Stimulated activated CD8-positive, alpha-beta memory T cell treated with anti-CD3 and anti-CD28 coated beads, Interleukin-15, amount 100 ng/mL, for 24 hours (primary cell): Measurements from ENCODE around the gene ATG5.

Experiments
- DNase-seq: peaks from one replicate; pipeline ENCODE4 v3.0.0-alpha.2; 2020; ENCODE audit warnings: low read depth

Gene ATG5

GRCh38 chr6:106180208-106180607 is 145.4 kb downstream of the ATG5 start:
- DNase-seq, result no peak

DNA sequence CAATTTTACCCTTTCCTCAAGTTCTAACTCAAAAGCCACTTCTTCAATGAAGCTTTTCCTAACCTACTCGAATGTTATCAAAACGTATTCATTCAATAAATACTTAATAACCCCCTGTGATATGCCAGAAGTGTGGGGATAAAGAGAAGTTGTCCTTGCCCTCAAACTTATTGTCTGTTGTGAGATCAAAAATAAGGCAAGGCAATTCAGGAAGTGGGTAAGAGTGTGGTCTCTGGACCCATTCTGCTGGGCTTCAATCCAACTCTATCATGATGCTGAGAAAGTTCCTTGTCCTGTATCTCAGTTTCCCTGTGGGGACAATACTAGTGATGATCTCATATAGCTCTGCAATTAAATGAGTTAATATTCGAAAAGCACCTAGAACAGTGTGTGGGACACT is 146.7 kb downstream of the ATG5 start:
- no peak for DNase-seq

DNA sequence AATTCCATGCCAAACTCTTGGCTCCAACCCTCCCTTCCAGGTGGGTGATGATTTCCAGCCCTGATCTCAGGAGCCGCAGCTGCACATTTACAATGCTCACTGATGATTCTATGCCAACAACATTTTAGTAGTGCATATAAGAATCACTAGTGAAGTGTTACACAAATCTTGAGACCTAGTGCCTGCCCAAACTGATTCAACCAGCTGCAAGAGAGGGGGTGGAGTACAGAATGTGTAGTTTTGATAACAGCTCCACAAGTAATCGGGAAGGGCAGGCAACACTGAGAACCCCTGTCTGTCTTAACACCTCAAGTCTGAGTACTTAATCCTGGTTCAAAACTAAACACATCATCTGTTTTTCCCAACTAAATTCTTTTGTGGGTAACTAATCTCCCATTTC is 147.8 kb downstream of the ATG5 start:
- no peak for DNase-seq

DNA sequence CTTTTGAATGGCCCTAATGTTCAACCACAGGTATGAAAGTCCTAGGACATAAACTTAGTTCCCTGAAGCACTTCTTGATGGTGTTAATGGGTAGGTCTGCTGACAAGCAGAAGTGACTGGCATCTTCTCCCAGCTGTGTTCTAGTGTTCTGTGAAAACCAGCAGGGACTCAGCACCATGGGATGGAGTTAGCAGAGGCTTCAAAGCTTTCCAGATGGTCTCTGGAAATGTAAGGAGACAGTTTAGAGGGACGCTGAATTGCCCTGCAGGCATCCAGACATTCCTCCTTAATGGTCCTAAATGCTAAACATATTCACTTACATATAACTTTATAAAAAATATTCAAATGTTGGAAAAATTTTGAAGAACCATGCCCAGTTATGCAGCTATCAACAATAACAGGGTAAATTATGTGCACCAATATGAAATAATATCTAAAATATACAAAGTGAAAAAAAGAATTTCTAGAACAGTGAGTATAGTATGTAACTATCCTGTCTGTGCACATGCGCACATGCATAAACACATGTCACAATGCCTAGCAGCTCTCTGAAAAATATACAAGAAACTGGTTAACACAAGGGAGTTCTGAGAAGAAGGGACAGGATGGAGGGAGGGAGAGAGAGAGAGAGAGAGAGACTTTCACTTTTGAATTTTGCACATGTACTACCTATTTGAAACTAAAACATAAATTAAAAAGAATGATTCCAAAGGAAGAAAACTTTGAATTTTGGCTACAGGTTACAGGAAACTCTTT is 152.3 kb downstream of the ATG5 start:
- DNase-seq, result no peak

GRCh38 chr6:106170030-106170791 is 155.3 kb downstream of the ATG5 start:
- no peak for DNase-seq

GRCh38 chr6:106169517-106169916 is 156.0 kb downstream of the ATG5 start:
- no peak for DNase-seq

GRCh38 chr6:106168097-106168888 is 157.3 kb downstream of the ATG5 start:
- DNase-seq, result no peak

DNA sequence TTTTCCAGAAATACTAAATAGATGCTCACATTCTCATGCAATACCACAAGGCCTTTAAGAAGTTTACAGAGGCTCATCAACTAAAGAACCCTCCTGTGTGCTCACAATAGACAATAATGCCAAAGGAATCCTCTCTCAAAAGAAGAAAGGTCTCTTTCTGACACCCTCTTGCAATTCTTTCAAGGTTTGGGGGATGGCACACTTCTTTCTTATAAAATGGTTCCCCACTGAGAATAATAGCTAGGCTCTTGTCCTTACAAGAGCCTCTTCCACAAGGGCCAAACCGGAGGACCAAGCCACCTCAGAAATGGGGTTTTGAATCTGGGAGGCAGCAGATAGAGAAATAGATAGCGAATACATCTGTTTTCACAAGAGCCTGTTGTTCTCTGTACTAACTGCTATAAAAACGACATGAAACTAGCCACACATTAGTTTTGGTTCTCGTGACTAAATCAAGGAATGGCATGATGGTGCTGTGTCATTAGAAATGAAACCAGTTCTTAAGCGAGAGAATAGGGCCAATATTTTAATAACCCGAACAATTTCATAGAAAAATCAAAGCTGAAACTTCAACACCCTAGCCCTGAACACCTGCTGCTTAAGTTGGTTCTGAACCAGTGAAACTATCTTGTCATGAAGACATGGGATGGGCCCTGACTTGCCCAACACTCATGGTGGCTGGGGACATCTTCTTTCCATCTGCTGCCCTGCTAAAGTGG is 158.3 kb downstream of the ATG5 start:
- DNase-seq, result no peak

DNA sequence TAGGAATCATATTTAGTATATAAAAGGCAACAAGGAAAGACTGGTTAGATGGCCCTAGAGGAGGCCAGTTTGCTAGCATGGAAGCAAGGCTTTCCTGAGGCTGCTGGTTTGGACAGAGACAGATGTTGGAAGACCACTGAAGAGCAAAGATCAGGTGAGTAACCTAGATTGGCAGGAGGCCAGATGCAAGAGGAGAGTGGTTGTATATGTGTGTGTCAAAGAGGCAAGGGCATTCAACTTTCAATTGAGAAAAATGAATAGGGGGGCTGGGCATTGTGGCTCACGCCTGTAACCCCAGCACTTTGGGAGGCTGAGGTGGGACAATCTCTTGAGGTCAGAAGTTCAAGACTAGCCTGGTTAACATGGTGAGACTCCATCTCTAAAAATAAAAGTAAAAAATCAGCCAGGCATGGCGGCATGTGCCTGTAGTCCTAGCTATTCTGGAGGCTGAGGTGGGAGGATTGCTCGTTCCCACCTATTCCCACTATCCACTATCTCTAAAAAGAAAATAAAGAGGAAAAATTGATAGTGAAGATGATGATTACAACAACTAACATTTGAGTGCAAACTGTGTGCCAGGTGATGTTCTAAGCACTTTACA is 159.6 kb downstream of the ATG5 start:
- no peak for DNase-seq

DNA sequence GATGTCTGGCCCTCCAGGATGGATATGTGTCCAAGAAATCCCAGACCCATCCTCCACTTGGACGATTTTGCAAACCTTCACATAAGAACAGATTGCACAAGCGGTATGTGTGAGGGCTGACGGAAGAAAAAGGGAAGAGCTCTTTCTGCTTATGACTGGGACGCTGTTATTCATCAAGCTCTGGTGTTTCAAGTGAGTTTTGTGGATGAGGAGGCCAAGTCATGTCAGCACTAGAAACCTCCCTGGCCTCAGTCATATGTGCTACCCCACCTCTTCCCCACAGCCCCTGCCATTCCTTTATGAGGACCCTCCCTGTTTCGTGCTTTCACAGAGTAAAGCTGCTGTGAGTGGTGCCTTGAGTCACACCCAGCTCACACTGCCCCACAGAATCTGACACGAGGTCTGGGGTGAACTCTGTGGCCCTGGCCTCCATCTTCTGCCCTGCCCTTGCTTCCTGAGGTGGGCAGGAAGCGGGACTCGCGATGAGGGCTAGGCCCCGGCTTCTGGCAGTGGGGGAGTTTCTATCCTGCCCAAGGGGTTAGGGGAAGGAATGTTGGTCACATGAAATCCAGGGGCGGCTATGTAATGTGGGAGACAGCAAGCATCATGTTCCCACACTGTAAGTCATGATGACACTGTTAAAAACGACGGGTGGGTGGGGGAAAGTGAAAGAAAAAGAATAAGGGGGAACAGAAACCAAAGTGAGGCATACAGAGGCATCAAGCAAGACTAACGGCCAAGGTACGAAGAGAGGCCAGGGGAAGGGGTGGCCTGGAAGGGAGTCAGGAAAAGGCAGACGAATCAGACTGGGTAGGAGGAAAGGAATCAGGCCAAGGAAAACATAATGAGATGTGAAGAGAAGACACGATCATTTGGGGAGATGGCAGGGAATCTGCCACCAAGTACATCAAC is 161.3 kb downstream of the ATG5 start:
- DNase-seq, result no peak

DNA sequence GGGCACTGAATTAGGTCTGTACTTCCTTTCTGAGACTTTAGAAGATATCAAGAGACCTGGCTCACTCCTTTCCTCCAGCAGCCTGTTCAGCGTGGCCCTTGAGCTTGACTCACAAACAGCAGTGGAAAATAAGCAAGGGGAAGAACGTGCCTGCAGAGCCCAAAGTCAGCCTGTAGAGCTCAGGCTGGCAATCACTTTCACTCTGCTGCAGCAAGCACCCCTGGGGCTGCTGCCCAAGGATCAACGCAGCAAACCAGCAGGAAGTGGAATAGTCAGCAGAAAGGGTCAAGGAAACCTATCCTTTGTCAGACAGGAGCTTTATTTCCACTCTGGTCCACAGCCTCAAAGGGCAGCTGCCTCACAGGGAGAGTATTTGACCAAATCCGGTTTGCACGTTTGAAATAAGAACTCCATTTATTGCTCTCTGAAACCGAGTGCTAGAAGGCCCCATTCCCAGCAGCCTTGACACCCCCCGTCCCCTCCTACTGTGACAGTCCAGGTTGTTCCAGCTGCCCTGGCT is 162.1 kb downstream of the ATG5 start:
- DNase-seq, result no peak

DNA sequence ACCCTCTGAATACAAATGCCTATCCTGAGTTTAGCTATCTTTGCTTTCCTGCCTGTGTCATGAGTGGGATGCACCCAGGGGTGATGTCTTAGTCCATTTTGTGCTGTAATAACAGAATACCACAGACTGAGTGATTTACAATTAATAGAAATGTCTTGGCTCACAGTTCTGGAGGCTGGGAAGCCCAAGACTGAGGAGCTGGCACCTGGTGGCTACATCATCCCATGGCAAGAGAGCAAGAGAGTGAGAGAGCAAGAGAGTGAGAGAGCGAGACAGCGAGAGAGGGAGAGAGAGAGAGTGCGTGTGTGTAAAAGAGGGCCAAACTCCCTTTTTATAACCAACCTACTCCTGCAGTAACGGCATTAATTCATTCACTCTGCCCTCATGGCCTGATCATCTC is 162.6 kb downstream of the ATG5 start:
- no peak for DNase-seq

- DNase-seq, result no peak
Observed at GRCh38 chr6:106161893-106162292, 163.7 kb downstream of the ATG5 start.

DNA sequence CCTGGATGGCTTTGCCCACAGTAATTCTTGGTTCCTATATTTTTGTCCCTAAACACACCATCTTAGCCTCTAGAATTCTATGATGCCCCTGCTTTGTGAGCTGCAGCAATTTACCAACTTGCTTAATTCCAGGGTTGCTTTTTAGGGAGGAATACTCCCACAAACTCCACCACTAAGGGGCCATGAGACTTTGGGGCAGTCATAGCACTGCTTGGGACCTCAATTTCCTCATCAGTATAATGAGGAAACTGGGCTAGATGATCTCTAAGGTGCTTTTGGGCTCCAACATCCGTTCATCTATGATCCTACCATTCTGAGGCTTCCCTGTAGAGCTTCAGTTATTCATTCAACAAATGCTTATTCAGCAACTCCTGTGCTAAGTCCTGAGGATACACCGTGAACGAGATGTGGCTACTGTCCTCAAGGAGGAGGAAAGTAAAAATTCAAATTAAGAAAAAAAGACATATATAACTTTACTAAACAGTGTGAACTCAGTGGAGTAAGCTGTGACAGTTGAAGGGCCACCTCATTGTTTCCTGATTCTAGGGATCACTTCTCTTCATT is 164.2 kb downstream of the ATG5 start:
- DNase-seq, result no peak

DNA sequence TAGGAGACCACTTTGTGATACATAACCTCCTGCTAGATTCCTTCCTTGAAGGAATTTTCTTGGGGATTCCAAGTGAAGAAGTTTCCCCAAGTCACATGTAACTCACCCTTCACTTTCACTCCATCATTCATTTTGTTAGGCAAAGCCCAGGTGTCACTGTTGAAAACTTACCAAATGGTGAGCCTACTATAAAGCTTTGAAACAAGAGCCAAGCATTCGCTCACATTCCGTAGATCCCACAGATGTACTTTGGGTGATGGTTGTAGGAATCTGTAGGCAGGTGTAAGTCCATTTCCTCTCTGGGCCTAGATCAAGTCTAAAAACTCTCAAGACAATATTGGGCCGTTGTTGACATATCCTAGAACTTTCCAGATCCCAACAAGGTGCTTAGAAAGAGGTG is 165.4 kb downstream of the ATG5 start:
- DNase-seq, result no peak

- no peak for DNase-seq
Observed at GRCh38 chr6:106159531-106159940, 166.0 kb downstream of the ATG5 start.

DNA sequence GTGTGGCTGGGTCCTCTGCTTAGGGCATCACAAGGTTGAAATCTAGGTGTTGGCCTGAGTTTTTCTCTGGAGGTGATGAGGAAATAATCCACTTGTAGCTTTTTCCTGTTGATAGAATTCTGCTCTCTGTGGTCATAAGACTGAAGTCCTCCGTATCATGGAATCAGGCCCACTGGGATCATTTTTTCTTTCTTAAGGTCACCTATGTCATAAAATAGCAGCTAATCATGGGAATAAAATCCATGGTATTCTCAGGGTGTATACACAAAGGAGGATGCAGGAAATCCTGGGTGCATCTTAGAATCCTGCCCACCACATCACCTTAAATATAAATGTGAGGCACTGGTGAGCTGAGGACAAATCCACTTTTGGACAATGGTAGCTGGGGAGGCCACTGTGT is 166.7 kb downstream of the ATG5 start:
- DNase-seq, result no peak

GRCh38 chr6:106156863-106157262 is 168.7 kb downstream of the ATG5 start:
- DNase-seq, result no peak

DNA sequence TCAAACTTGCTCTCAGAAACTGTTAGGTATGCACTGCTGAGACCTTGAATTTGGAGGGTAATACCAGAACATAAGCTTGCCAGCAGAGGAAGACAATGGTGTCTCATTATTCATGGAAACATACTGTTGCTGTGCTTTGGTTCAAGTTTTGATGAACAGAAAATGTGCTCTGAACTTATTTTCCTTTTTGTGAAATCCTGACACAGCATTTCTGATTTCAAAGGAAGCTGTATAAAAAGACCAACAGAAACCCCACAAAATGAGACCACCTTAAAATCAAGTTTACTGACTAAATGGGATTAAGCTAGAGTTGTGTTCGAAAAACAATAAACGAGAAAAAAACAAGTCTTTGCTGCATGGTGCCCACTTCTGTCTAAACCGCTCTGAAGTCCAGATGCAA is 169.1 kb downstream of the ATG5 start:
- DNase-seq, result no peak

- DNase-seq, result no peak
Observed at GRCh38 chr6:106155219-106155830, 170.2 kb downstream of the ATG5 start.
